ENCODE data around the gene CCDC85C.

DNA sequence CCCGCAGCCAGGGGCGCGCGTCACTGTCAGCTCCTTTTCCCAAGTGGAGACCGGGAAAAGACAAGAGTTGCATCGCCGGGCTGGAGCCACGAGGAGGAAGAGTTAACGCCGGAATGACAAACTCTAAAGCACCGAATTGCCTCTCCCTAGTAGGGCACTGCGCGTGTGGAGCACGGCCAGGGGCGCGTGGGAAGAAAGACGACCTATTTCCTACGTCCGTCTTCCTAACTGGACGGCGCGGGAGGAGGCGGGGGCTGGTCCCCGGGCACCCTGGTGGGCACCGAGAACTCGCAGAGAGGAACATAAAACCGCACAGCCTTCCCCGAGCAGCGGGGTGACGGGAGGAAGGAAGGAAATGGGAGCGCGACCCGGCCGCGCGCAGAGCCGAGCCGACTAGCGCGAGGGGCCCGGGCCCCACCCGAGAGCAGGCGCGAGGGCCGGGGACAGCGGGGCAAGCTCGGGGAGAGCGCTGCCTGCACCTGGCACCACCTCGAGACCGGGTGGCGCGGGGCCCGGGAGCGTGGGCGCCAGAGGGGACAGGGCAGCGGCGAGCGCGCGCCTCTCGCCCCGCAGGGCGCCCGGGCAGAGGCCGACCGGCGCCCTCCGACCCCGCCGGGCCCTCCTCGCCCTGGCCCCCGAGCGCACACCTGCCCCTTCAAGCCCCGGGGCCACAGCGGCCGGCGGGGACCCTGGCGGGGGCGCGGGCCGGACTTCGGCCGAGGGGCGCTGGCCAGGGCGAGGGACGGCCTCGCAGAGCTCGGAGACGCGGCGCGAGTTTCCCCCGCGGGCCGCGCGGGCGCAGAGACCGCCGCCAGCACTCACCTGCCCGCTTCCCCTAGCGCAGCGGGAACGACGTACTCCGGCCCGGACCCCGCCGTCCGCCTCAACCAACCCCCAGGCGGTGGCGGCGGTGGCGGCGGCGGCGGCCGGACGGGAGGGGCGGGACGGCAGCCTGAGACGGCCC lies 123.8 kb downstream of the CCDC85C start, which contains the start of gene SETD3:
- TF ChIP-seq ASH2L (IDR thresholded peaks at IDR 0.05; ENCODE audit: low read length): peak; percentile 74
- TF ChIP-seq, protein P1, sequence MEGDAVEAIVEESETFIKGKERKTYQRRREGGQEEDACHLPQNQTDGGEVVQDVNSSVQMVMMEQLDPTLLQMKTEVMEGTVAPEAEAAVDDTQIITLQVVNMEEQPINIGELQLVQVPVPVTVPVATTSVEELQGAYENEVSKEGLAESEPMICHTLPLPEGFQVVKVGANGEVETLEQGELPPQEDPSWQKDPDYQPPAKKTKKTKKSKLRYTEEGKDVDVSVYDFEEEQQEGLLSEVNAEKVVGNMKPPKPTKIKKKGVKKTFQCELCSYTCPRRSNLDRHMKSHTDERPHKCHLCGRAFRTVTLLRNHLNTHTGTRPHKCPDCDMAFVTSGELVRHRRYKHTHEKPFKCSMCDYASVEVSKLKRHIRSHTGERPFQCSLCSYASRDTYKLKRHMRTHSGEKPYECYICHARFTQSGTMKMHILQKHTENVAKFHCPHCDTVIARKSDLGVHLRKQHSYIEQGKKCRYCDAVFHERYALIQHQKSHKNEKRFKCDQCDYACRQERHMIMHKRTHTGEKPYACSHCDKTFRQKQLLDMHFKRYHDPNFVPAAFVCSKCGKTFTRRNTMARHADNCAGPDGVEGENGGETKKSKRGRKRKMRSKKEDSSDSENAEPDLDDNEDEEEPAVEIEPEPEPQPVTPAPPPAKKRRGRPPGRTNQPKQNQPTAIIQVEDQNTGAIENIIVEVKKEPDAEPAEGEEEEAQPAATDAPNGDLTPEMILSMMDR (IDR thresholded peaks at IDR 0.05; ENCODE audit: control extremely low read depth in 1 of 3, insufficient read depth in 1 of 3, low read depth in 1 of 3, low read length in 3 of 3): peak in 1 of 3 experiments; percentile 27; a peak in 1 of 4 replicates

Measured in H1 (cell line).